Measurements from ENCODE around the gene DDX42. TPM values are rescaled to one million over a fixed set of nuclear protein-coding genes. Genes with fewer than 3 reads are reported as not detected.

The DDX42 gene
- total and polyA plus RNA-seq, 9 of the 15 experiments (the other 6 are each of a cell fraction or from before 2014, with no cell fraction given), result 16.5 to 149 (median 87.6) TPM

DNA sequence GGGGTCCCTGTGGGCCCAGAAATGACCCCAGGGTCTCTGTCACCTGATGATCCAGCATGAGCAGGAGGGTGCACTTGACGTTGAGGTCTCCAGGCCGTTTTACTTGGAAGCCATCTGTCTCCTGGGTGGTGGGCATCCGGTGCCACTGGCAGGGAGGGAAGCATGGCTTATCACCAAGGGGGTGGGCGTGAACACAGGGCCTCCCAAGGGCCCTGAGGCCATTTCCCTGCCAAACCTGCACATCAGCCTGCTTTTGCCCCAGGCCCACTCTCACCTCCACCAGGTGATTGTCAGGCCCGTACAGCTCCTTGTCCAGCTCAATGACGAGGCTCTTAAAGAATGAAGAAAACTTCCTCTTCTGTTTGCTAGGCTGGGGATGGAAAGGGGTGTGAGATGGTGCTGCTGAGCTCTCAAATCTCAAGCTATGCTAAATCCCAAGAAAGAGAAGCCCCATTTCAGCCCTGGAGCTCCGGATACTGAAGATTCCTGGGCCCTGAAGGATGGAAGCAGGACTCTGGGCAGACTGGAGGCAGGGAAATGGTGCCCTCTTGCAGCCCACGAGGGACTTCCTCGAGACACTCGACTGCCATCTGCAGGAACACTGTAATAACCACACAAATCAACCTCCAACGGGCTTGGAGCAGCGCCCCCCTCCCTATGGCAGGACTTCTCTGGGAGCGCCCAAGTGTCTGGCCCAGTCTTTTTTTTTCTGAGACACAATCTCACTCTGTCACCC is 60.6 kb downstream of the DDX42 start:
- DNase-seq (ENCODE audit: extremely low read depth in 1 of 4, low spot score in 3 of 4) (peak; percentile 54 to 89 (median 68)), FAIRE-seq (peak; percentile 98), ATAC-seq (peak; percentile 94)
- Histone ChIP-seq H4K20me1 (replicated peaks; ENCODE audit: control insufficient read depth, insufficient read depth, low read length) (no peaks in the 10 kb centered on the region), H3K9me1 (ENCODE audit: control insufficient read depth, insufficient read depth, low read length) (no peaks in the 10 kb centered on the region), H3K4me1 (replicated peaks in 1 of 2; ENCODE audit: control insufficient read depth in 2 of 2, insufficient read depth in 2 of 2, low read length in 2 of 2) (peaks cover 0 to 25% of the 10 kb centered on the region in 2 experiments; a peak in 4 of 5 replicates), H3K4me2 (ENCODE audit: insufficient read depth, low read length) (no peak overlapping the region), H3K9ac (ENCODE audit: insufficient read depth in 1 of 2, low read depth in 2 of 2, low read length in 2 of 2) (peak overlapping the region in 1 of 2 experiments; percentile 47; a peak in 2 of 4 replicates), H2AFZ (ENCODE audit: low read depth, low read length) (peak overlapping the region; percentile 46), H3K36me3 (ENCODE audit: control insufficient read depth, insufficient read depth, low read length) (peaks cover 90% of the 10 kb centered on the region), H3K4me3 (no peak overlapping the region), H3K79me2 (ENCODE audit: control insufficient read depth, insufficient read depth, low read length) (peaks cover 32% of the 10 kb centered on the region), H3K27me3 (ENCODE audit: control insufficient read depth in 2 of 2, insufficient read depth in 2 of 2, low read length in 2 of 2) (no peaks in the 10 kb centered on the region), H3K9me3 (replicated peaks; ENCODE audit: control insufficient read depth, insufficient read depth, low read depth, low read length) (no peaks in the 10 kb centered on the region), H3K27ac (ENCODE audit: extremely low read depth, low read depth, low read length) (0 out of 3 replicates have a peak overlapping the region, but pooled peaks have one; percentile 27)
- intact Hi-C loops (cut with micrococcal nuclease) (loop anchor here (10.0 kb wide), 1 partner anchor 140 kb away; no protein-coding TSS in a partner anchor), in situ Hi-C loops (cut with MboI) (loop anchor here (25.0 kb wide), 1 partner anchor 397 kb away; the partner anchor contains the start of gene CYB561)
- BruUV-seq (replicated peaks), result no TSS peak
- WGBS (ENCODE audit: insufficient coverage, low coverage, missing lambda C conversion rate), result 28% methylated on average over 13 of the region's 13 CpGs
- ChIA-PET CTCF (ENCODE audit: low intra/inter-chr PET ratio) (interaction anchor here (1.1 to 2.4 kb wide), 3 partner anchors 136 to 409 kb away, joined by 3 to 7 read pairs (median 3); no protein-coding TSS in a partner anchor), POLR2A (interaction anchor here (0.6 to 2.2 kb wide), 3 partner anchors 8 to 15 kb away, joined by 3 to 6 read pairs (median 3); partner anchors contain the start of gene PSMC5)
- TF ChIP-seq ZNF133 (CRISPR knock-in tag; IDR thresholded peaks at IDR 0.05), result no peak
- no peak for TF ChIP-seq RBM25 (IDR thresholded peaks at IDR 0.05; ENCODE audit: low read depth, low read length, severe bottlenecking)
- TF ChIP-seq U2AF2 (optimal IDR thresholded peaks at IDR 0.05; ENCODE audit: low read depth, low read length), result no peak
- TF ChIP-seq SMARCA5 (IDR thresholded peaks at IDR 0.05), result no peak
- TF ChIP-seq DDX20 (tag; IDR thresholded peaks at IDR 0.05; ENCODE audit: low read depth), result no peak
- TF ChIP-seq ZBED1 (IDR thresholded peaks at IDR 0.05), result no peak
- TF ChIP-seq, protein P1, sequence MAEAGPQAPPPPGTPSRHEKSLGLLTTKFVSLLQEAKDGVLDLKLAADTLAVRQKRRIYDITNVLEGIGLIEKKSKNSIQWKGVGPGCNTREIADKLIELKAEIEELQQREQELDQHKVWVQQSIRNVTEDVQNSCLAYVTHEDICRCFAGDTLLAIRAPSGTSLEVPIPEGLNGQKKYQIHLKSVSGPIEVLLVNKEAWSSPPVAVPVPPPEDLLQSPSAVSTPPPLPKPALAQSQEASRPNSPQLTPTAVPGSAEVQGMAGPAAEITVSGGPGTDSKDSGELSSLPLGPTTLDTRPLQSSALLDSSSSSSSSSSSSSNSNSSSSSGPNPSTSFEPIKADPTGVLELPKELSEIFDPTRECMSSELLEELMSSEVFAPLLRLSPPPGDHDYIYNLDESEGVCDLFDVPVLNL (CRISPR knock-in tag; IDR thresholded peaks at IDR 0.05; ENCODE audit: low read depth), result no peak
- no peak for TF ChIP-seq FUS (optimal IDR thresholded peaks at IDR 0.05; ENCODE audit: low read depth, low read length)
- TF ChIP-seq HNRNPK (IDR thresholded peaks at IDR 0.05; ENCODE audit: low read depth, low read length, poor library complexity, severe bottlenecking), result no peak
- TF ChIP-seq, protein P2, sequence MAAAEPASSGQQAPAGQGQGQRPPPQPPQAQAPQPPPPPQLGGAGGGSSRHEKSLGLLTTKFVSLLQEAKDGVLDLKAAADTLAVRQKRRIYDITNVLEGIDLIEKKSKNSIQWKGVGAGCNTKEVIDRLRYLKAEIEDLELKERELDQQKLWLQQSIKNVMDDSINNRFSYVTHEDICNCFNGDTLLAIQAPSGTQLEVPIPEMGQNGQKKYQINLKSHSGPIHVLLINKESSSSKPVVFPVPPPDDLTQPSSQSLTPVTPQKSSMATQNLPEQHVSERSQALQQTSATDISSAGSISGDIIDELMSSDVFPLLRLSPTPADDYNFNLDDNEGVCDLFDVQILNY (CRISPR knock-in tag; IDR thresholded peaks at IDR 0.05), result no peak
- TF ChIP-seq, protein P3, sequence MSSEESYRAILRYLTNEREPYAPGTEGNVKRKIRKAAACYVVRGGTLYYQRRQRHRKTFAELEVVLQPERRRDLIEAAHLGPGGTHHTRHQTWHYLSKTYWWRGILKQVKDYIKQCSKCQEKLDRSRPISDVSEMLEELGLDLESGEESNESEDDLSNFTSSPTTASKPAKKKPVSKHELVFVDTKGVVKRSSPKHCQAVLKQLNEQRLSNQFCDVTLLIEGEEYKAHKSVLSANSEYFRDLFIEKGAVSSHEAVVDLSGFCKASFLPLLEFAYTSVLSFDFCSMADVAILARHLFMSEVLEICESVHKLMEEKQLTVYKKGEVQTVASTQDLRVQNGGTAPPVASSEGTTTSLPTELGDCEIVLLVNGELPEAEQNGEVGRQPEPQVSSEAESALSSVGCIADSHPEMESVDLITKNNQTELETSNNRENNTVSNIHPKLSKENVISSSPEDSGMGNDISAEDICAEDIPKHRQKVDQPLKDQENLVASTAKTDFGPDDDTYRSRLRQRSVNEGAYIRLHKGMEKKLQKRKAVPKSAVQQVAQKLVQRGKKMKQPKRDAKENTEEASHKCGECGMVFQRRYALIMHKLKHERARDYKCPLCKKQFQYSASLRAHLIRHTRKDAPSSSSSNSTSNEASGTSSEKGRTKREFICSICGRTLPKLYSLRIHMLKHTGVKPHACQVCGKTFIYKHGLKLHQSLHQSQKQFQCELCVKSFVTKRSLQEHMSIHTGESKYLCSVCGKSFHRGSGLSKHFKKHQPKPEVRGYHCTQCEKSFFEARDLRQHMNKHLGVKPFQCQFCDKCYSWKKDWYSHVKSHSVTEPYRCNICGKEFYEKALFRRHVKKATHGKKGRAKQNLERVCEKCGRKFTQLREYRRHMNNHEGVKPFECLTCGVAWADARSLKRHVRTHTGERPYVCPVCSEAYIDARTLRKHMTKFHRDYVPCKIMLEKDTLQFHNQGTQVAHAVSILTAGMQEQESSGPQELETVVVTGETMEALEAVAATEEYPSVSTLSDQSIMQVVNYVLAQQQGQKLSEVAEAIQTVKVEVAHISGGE (CRISPR knock-in tag; IDR thresholded peaks at IDR 0.05), result no peak
- peak; percentile 66 for TF ChIP-seq SMAD4 (CRISPR knock-in tag; conservative IDR thresholded peaks at IDR 0.05)
- no peak for TF ChIP-seq SRF (CRISPR knock-in tag; IDR thresholded peaks at IDR 0.05)
- peak; percentile 47; the same call in 1 of the 2 replicates for TF ChIP-seq JUND (IDR thresholded peaks at IDR 0.05; ENCODE audit: borderline replicate concordance, low read depth, low read length)
- TF ChIP-seq JUND (tag; IDR thresholded peaks at IDR 0.05; ENCODE audit: borderline replicate concordance, low read depth, low read length), result no peak
- TF ChIP-seq TSC22D4 (tag; IDR thresholded peaks at IDR 0.05), result no peak
